HG02642 (cell line): ENCODE data around the gene HSPG2.

Experiments used
- ATAC-seq: cut with Tn5 transposase; IDR thresholded peaks from one replicate; pipeline ENCODE4 v1.9.1; 2021; ENCODE audit warnings: mild to moderate bottlenecking; ENCODE audit not compliant: unreplicated experiment, poor library complexity

Gene HSPG2

GRCh38 chr1:21868941-21869454 lies 68.1 kb downstream of the HSPG2 start:
- ATAC-seq: no peak

DNA sequence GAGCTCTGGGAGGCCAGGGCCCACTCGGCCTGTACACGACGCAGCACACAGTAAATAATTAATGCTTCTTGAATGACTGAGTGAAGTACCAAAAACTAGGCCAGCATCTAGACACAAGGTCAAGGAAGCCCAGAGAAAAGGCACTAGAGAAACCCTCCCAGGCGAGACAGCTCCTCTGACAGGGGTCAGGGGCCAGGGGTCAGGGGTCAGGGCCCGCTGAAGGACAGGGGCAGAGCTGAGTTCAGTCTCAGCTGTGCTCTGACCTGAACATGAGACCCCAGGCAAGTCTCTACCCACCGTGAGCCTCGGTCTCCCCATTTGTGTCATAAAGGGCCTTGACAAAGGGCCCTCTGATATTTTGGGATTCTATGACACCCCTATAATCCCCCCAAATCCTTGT lies 68.6 kb downstream of the HSPG2 start:
- ATAC-seq: no peak

DNA sequence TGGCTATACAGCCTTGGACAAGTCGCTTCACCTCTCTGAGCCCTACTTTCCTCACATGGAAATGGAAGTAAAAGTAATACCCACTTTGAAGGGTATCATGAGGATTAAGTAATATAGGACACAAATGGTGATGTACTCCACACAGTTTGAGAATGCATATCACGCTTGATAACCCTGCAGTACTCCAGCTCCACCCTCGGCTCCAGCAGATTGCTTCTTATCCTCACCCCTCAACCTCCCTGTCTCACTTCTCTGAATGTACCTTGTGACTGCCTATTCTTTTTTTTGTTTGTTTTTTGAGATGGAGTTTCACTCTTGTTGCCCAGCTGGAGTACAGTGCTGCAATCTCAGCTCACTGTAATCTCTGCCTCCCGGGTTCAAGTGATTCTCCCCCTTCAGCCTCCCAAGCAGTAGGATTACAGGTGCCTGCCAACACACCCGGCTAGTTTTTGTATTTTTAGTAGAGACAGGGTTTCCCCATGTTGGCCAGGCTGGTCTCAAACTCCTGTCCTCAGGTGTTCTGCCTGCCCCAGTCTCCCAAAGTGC lies 69.6 kb downstream of the HSPG2 start:
- ATAC-seq: no peak

DNA sequence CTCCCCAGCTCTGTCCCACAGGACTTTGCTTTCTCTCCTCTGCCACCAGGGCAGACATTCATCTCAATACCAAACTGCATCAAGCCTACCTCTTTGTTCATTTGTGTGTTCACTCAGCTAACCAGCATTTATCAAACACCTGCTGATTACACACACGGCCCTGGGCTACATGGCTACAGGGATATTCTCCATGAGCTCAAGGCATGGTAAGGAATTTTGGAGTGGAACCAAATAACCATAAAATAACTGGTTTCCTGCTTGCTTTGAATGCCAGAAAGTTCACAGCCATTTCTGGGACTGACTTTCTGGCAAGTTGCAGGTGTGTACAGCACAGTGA lies 70.4 kb downstream of the HSPG2 start:
- no peak for ATAC-seq

- peak; percentile 70 for ATAC-seq
Measured at GRCh38 chr1:21865943-21866706, 71.0 kb downstream of the HSPG2 start.

GRCh38 chr1:21865609-21865942 lies 71.5 kb downstream of the HSPG2 start:
- no peak for ATAC-seq

GRCh38 chr1:21864730-21865129 lies 72.4 kb downstream of the HSPG2 start:
- ATAC-seq: no peak

DNA sequence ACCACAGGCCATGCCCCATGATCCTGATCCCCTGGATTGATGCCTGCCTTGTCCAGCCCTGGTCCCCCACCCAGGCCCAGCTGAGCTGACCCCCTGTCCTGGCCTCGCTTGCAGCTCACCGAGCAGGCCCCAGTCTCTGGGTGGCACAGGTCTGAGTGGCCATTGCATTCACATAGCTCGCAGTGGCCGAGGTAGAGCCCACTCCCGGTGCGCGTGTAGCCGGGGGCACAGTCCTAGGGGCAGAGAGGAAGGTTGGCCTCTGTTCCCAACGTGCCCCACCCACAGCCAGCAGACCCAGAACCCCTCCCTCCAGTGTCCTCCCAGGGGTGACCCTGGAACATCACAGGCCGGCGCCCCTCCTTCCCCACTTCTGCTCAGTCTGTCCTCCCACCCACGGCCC lies 73.1 kb downstream of the HSPG2 start:
- no peak for ATAC-seq

- no peak for ATAC-seq
Measured at GRCh38 chr1:21861602-21862429, 75.3 kb downstream of the HSPG2 start.

DNA sequence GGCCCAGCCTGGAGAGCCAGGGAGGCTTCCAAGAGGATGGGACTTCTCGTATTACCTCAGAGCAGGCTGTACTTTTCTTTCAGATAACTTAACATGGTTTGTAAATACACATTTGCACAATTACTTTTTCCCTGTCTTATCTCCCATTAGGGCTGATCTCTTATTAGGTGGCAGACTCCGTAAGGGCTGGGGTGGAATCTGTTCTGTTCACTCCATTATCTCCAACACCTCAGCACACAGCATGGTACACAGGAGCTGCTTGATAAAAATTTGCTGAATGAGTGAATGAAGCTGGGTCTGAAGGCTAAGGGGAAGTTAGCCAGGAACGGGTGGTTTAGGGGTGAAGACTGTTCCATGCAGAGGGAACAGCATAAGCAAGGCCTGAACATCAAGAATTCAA lies 76.1 kb downstream of the HSPG2 start:
- no peak for ATAC-seq

- no peak for ATAC-seq
Measured at GRCh38 chr1:21859669-21860179, 77.4 kb downstream of the HSPG2 start.

DNA sequence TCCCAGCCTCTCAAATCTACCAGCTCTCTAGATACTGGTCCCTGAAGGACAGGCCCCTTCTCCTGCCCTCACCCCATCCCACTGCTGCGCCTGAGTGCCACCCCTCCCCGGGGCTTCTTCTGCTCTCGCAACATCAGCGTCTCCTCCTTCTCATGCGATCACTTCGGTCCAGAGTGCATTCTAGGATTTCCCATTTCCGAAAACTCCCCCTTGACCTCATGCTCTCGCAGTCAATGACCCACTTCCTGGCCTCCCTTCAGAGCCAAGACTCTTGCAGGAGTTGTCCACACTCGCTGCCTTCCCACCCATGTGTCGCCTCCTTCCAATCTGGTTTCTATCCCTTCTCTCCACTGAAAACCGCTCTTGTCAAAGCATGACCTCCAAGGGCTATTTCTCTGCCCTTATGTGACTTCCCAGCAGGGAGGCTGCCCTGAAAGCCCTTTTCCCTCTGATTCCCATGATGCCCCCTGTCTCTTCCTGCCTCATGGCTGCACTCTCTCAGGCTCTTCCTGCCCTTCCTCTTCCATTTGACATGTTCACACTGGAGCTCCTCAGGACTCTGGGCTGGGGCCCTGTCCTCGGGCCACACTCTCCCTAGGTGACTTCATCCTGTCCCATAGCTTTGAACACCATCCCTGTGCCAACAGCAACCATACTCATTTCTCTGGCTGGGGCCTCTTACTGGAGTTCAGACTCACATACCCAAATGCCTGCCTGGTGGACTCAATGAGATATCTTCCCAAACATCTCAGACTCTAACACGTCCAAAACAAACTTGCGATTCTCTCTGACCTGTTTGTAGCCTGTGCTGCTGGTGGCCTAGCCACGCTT lies 79.1 kb downstream of the HSPG2 start:
- no peak for ATAC-seq

DNA sequence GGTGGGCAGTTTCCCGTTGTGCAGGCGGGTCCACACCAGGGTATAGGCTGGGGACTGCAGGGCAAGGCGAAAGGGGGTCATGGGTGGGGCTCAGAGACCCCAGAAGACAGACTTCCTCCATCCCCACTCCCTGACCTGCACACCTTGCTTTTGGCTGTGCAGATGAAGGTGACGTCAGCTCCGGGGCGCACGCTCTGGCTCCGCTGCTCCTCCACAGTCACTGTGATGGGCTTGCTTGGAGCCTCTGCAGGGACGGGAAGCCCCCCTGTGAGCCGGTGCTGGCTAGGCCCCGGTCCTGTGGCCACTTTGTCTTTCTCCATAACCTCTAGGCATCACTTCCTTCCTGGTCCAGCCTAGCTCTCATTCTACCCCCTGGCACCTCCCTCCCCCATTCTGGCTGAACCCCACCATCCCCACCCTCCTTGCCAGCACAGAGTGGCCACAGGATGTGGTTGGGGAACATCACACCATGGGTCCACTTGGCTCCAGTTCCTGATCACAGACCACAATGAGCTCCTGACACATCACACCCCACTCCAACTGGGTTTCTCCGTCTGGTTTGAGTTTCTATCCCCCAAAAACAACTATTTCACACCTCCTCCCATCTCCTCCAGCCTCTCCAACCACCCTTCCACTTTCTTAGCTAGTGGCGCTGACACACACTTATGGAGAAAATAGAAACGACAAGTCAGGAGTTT lies 79.8 kb downstream of the HSPG2 start:
- ATAC-seq: no peak

GRCh38 chr1:21855257-21856096 lies 81.6 kb downstream of the HSPG2 start:
- no peak for ATAC-seq

DNA sequence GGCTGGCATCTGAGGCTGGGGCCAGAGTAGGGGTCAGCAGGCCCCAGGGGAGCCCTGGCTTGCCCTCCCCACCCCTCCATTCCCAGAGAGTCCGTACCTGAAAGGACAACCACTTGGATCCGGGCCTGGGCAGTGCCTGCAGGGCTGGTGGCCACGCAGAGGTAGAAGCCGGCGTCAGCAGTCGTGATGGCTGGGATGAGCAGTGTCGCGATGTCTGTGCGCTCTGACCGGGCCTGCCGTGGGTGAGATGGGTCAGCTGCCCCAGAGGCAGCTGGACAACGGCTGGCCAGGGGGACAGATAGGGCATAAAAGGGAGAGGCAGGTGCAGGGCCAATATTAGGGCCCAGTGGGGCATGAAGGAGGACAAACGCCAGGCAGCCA lies 82.4 kb downstream of the HSPG2 start:
- no peak for ATAC-seq

GRCh38 chr1:21854090-21854750 lies 82.9 kb downstream of the HSPG2 start:
- ATAC-seq: no peak

DNA sequence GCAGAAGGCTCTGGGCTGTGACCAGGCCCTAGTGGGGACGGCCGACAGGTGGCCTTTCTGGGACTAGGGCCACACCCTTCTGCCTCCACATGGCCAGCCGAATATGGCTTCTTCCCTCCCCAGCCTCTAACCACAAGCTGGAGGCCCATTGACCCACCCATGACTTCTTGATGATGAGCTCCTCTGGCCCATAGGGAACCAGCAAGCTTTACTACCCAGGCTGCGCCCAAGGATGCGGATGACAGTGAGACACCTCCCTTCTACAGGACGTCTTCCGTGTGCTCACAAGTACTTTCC lies 84.0 kb downstream of the HSPG2 start:
- no peak for ATAC-seq

- ATAC-seq: no peak
Measured at GRCh38 chr1:21852282-21853130, 84.6 kb downstream of the HSPG2 start.
